GM10248 (cell line): Measurements from ENCODE around the gene FRMD4B.

Experiments used
- CTCF ChIA-PET: fragments of 300-600 bp; sonication (Branson Sonifier 250); formaldehyde crosslinking; extraction: SDS; loops from one replicate; lab custom pipeline; 2021; ENCODE audit warnings: antibody characterized with exemption; lab: Yijun Ruan, JAX
- POLR2A ChIA-PET: fragments of 350-650 bp; sonication (Branson Sonifier 250); formaldehyde crosslinking; extraction: SDS; loops from one replicate; lab custom pipeline; 2020; ENCODE audit warnings: antibody characterized with exemption; lab: Yijun Ruan, JAX
- DNase-seq: peaks from one replicate; pipeline ENCODE4 v3.0.0; 2012; ENCODE audit errors: extremely low spot score
- CTCF ChIP-seq: IDR thresholded peaks from 2 replicates; pipeline ENCODE4 v1.5.1; 2012; ENCODE audit warnings: mild to moderate bottlenecking, low read depth; ENCODE audit errors: extremely low read depth, missing control alignments, control extremely low read depth

FRMD4B gene

GRCh38 chr3:69186575-69187093, 199.3 kb downstream of the FRMD4B start:
- CTCF ChIA-PET, result interaction anchor here (1.0 to 1.6 kb wide), 2 partner anchors 13 to 96 kb away, joined by 3 to 5 read pairs; no protein-coding TSS in a partner anchor
- POLR2A ChIA-PET, result no interaction called here
- no peak for TF ChIP-seq CTCF
- no peak for DNase-seq

- POLR2A ChIA-PET, result no interaction called here
- no peak for DNase-seq
- CTCF ChIA-PET, result interaction anchor here (1.2 to 2.4 kb wide), 4 partner anchors 8 to 124 kb away, joined by 3 to 12 read pairs (median 5); no protein-coding TSS in a partner anchor
- no peak for TF ChIP-seq CTCF
These were observed 203.1 kb downstream of the FRMD4B start for GRCh38 chr3:69182588-69183316.

GRCh38 chr3:69181592-69182211, 204.2 kb downstream of the FRMD4B start:
- TF ChIP-seq CTCF, result no peak
- ChIA-PET CTCF (interaction anchor here (0.9 to 2.4 kb wide), 3 partner anchors 9 to 125 kb away, joined by 5 to 12 read pairs (median 7); no protein-coding TSS in a partner anchor), POLR2A (interaction anchor here (0.6 kb wide), 1 partner anchor 21 kb away, joined by 3 read pairs; no protein-coding TSS in a partner anchor)
- no peak for DNase-seq

GRCh38 chr3:69180869-69181591, 204.9 kb downstream of the FRMD4B start:
- CTCF ChIA-PET, result interaction anchor here (0.9 to 2.4 kb wide), 3 partner anchors 8 to 19 kb away, joined by 3 to 12 read pairs (median 5); no protein-coding TSS in a partner anchor

DNA sequence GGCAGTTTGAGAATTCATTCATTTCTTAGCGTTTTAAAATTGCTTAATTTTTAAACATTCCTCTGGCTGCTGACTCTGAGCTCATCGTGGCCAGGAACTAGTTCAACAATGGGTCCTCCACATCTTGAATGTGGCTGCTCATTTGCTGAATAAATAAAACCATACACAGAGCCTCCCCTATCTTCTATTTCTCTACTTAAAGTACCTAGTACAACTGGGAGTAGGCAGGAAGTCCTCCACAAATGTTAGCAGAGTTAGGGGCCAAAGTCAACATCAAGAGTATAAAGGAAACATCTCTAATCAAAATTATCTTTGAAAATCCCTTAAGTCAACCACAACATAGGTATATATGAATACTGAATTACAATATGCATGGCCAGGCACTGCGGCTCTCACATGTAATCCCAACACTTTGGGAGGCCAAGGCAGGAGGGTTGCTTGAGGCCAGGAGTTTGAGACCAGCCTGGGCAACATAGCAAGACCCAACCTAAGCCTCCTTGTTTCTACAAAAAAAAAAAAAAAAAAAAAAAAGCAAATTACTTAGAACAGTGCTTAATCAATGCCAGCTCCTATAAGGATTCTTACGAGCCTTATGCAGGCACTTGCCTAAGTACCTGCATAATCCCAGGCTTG, 206.0 kb downstream of the FRMD4B start:
- POLR2A ChIA-PET, result no interaction called here

More at GRCh38 chr3:69180869-69181591, 204.9 kb downstream of the FRMD4B start:
- TF ChIP-seq CTCF, result no peak
- POLR2A ChIA-PET, result no interaction called here
- DNase-seq, result no peak

More for the DNA sequence above, 206.0 kb downstream of the FRMD4B start:
- DNase-seq, result no peak
- CTCF ChIA-PET, result interaction anchor here (0.8 to 1.5 kb wide), 6 partner anchors 10 to 127 kb away, joined by 3 to 8 read pairs (median 3); no protein-coding TSS in a partner anchor
- TF ChIP-seq CTCF, result no peak
